Fibroblast of skin of left biceps (primary cell): ENCODE data around the gene KANSL1.
"Not testable (repeated sequence)": the region's sequence is repeated elsewhere in the genome, so short reads cannot be mapped to it uniquely, and the experiment has no call there.

ENCODE experiments used
- DNase-seq, 2 experiments: peaks; one replicate each; pipeline ENCODE4 v3.0.0-alpha.2; 2013; ENCODE audit warnings: low read depth in 2 of 2

KANSL1 gene

GRCh38 chr17:46193626-46194392 is 580 bp upstream of the KANSL1 start:
- DNase-seq = peak; percentile 94

- no peak for DNase-seq
Measured at GRCh38 chr17:46192439-46193150, 634 bp downstream of the KANSL1 start.

GRCh38 chr17:46192189-46192438 is 1.1 kb downstream of the KANSL1 start:
- no peak for DNase-seq

- DNase-seq = no peak
Measured at GRCh38 chr17:46191322-46192188, 1.7 kb downstream of the KANSL1 start.

- no peak for DNase-seq
Measured at GRCh38 chr17:46190763-46191162, 2.5 kb downstream of the KANSL1 start.

GRCh38 chr17:46186827-46187235 is 6.4 kb downstream of the KANSL1 start:
- DNase-seq = not testable (repeated sequence)

GRCh38 chr17:46184696-46185095 is 8.5 kb downstream of the KANSL1 start:
- DNase-seq = no peak

GRCh38 chr17:46183383-46183782 is 9.8 kb downstream of the KANSL1 start:
- DNase-seq = not testable (repeated sequence)

- no peak for DNase-seq
Measured at GRCh38 chr17:46182961-46183360, 10.3 kb downstream of the KANSL1 start.

GRCh38 chr17:46181940-46182339 is 11.3 kb downstream of the KANSL1 start:
- DNase-seq = no peak

- not testable (repeated sequence) for DNase-seq
Measured at GRCh38 chr17:46181316-46181715, 11.9 kb downstream of the KANSL1 start.

GRCh38 chr17:46180892-46181274 is 12.3 kb downstream of the KANSL1 start:
- DNase-seq = no peak

GRCh38 chr17:46180185-46180891 is 12.9 kb downstream of the KANSL1 start:
- not testable (repeated sequence) for DNase-seq

- no peak for DNase-seq
Measured at GRCh38 chr17:46179375-46179999, 13.7 kb downstream of the KANSL1 start.

- no peak for DNase-seq
Measured at GRCh38 chr17:46178550-46179214, 14.5 kb downstream of the KANSL1 start.

GRCh38 chr17:46176975-46177374 is 16.3 kb downstream of the KANSL1 start:
- no peak for DNase-seq

GRCh38 chr17:46175891-46176290 is 17.3 kb downstream of the KANSL1 start:
- no peak for DNase-seq

- no peak for DNase-seq
Measured at GRCh38 chr17:46173153-46173552, 20.1 kb downstream of the KANSL1 start.

GRCh38 chr17:46171939-46172338 is 21.3 kb downstream of the KANSL1 start:
- no peak for DNase-seq

- no peak for DNase-seq
Measured at GRCh38 chr17:46170639-46171429, 22.4 kb downstream of the KANSL1 start.
